Mammary epithelial cell (primary cell): Measurements from ENCODE around the gene CR2.

Source experiments
- EZH2 ChIP-seq: IDR thresholded peaks from 2 replicates; pipeline ENCODE4 v1.6.1; 2012; ENCODE audit warnings: low read length, inconsistent platforms, borderline replicate concordance
- TF ChIP-seq, protein P1 (sequence below), 2 donors: IDR thresholded peaks in 1 of 2; conservative IDR thresholded peaks in 1 of 2; 2 replicates each; pipeline ENCODE4 v1.5.1; 2011 to 2012; ENCODE audit warnings: inconsistent platforms in 2 of 2, low read length in 2 of 2, mild to moderate bottlenecking in 2 of 2, control low read depth in 1 of 2, low read depth in 1 of 2; ENCODE audit not compliant: insufficient read depth in 1 of 2; ENCODE audit errors: extremely low read depth in 1 of 2

DNA sequence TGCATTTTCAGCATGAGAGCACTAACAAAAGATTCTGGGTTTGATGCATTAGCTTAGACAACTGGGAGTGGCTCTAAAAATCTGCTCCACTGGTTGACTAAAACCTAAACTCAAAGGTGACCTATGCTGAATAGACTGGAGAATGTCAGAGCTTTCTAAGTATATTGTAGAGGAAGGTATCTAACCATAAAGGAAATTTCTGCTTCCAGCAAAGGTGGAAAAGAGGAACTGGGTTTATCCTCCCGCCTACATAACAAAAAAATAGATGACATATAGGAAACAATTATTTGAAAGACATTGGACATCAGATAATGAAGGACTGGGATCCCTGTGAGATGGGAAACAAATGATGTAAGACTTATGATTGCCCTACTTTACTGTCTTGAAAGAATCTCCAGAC lies 35.8 kb upstream of the CR2 start:
- TF ChIP-seq, protein P1, sequence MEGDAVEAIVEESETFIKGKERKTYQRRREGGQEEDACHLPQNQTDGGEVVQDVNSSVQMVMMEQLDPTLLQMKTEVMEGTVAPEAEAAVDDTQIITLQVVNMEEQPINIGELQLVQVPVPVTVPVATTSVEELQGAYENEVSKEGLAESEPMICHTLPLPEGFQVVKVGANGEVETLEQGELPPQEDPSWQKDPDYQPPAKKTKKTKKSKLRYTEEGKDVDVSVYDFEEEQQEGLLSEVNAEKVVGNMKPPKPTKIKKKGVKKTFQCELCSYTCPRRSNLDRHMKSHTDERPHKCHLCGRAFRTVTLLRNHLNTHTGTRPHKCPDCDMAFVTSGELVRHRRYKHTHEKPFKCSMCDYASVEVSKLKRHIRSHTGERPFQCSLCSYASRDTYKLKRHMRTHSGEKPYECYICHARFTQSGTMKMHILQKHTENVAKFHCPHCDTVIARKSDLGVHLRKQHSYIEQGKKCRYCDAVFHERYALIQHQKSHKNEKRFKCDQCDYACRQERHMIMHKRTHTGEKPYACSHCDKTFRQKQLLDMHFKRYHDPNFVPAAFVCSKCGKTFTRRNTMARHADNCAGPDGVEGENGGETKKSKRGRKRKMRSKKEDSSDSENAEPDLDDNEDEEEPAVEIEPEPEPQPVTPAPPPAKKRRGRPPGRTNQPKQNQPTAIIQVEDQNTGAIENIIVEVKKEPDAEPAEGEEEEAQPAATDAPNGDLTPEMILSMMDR (conservative IDR thresholded peaks at IDR 0.05 in 1 of 2, IDR thresholded peaks at IDR 0.05 in 1 of 2; ENCODE audit: extremely low read depth in 1 of 2, insufficient read depth in 1 of 2, low read depth in 1 of 2, low read length in 2 of 2) = no peak
- TF ChIP-seq EZH2 = no peak
